ENCODE measurements around the gene CGN.

GRCh38 chr1:151523326-151523725 lies 12.1 kb downstream of the CGN start:
- TF ChIP-seq SMC3 (IDR thresholded peaks at IDR 0.05; ENCODE audit: low read length) (no peak), ETV6 (CRISPR knock-in tag; conservative IDR thresholded peaks at IDR 0.05) (no peak), FOXP4 (CRISPR knock-in tag; IDR thresholded peaks at IDR 0.05) (no peak), ARID2 (CRISPR knock-in tag; IDR thresholded peaks at IDR 0.05; ENCODE audit: borderline replicate concordance) (no peak), RNF2 (conservative IDR thresholded peaks at IDR 0.05; ENCODE audit: low read depth) (no peak), TAF1 (CRISPR knock-in tag; IDR thresholded peaks at IDR 0.05) (no peak)
